Right lung (tissue), 10 donors: ENCODE measurements around the gene PCTP. TPM values are rescaled to one million over a fixed set of nuclear protein-coding genes. Genes with fewer than 3 reads are reported as not detected.
A peak's percentile ranks its signal among the peaks of the same experiment; 100 is the strongest.

Experiments used
- DNase-seq, 2 donors: peaks; one replicate each; pipeline ENCODE4 v3.0.0-alpha.2; 2013
- long read RNA-seq, 8 donors: transcript quantifications; one replicate each; lab custom pipeline, GENCODE V29; 2026
- polyA plus RNA-seq, 5 donors: library from polyadenylated mRNA; unstranded; fragments of 120-200 nt; gene quantifications; one replicate each; pipeline versions ENCODE4 v1.2.1 to v1.2.3, GENCODE V29; 2013; ENCODE audit warnings: inconsistent platforms in 1 of 5, low replicate concordance in 1 of 5; ENCODE audit not compliant: insufficient read length in 5 of 5, insufficient read depth in 1 of 5

The PCTP gene
- polyA plus RNA-seq: 10 to 100 TPM; 21.2 to 22.5 (median 21.4) TPM
- long read RNA-seq, donor 1, transcript PCTP-201 (6 exons, 2,044 nt): major isoform, 9 of 9 reads
- long read RNA-seq, donor 1, partial matches to known transcripts: 0 of 9 reads
- long read RNA-seq, donor 1, other reads (novel, unspliced or antisense): 0 of 9 reads
- long read RNA-seq, donor 2, partial matches to known transcripts: 0 of 5 reads
- long read RNA-seq, donor 2, other reads (novel, unspliced or antisense): 0 of 5 reads
- long read RNA-seq, donor 3, partial matches to known transcripts: 0 of 5 reads
- long read RNA-seq, donor 3, other reads (novel, unspliced or antisense): 0 of 5 reads
- long read RNA-seq, donor 4, partial matches to known transcripts: 0 of 4 reads
- long read RNA-seq, donor 4, other reads (novel, unspliced or antisense): 0 of 4 reads
- long read RNA-seq, donor 5, transcript PCTP-201 (6 exons, 2,044 nt): major isoform, 8 of 21 reads
- long read RNA-seq, donor 5, partial matches to known transcripts: 10 of 21 reads
- long read RNA-seq, donor 5, other reads (novel, unspliced or antisense): 0 of 21 reads
- long read RNA-seq, donor 6, transcript PCTP-201 (6 exons, 2,044 nt): major isoform, 5 of 6 reads
- long read RNA-seq, donor 6, partial matches to known transcripts: 0 of 6 reads
- long read RNA-seq, donor 6, other reads (novel, unspliced or antisense): 0 of 6 reads
- long read RNA-seq, donor 7, transcript PCTP-201 (6 exons, 2,044 nt): major isoform, 12 of 13 reads
- long read RNA-seq, donor 7, partial matches to known transcripts: 0 of 13 reads
- long read RNA-seq, donor 7, other reads (novel, unspliced or antisense): 0 of 13 reads
- long read RNA-seq, donor 8, partial matches to known transcripts: 0 of 1 reads
- long read RNA-seq, donor 8, other reads (novel, unspliced or antisense): 0 of 1 reads

GRCh38 chr17:55750750-55751657, at the start of gene PCTP:
PCTP (plus strand) TSS chr17:55751051; CDS start chr17:55751104, 53 bp downstream.
- DNase-seq: peak; percentile 85 to 86

DNA sequence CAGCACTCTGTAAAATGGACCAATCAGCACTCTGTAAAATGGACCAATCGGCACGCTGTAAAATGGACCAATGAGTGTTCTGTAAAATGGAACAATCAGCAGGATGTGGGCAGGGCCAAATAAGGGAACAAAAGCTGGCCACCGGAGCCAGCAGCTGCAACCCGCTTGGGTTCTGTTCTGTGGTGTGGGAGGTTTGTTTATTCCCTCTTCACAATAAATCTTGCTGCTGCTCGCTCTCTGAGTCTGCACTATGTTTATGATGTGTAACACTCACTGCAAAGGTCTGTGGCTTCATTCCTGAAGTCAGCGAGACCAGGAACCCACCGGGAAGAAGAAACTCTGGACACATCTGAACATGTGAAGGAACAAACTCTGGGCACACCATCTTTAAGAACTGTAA, 48.7 kb upstream of the PCTP start:
- DNase-seq: no peak

GRCh38 chr17:55704401-55704800, 46.5 kb upstream of the PCTP start:
- no peak for DNase-seq

- no peak for DNase-seq
Observed at GRCh38 chr17:55705847-55706246, 45.0 kb upstream of the PCTP start.

DNA sequence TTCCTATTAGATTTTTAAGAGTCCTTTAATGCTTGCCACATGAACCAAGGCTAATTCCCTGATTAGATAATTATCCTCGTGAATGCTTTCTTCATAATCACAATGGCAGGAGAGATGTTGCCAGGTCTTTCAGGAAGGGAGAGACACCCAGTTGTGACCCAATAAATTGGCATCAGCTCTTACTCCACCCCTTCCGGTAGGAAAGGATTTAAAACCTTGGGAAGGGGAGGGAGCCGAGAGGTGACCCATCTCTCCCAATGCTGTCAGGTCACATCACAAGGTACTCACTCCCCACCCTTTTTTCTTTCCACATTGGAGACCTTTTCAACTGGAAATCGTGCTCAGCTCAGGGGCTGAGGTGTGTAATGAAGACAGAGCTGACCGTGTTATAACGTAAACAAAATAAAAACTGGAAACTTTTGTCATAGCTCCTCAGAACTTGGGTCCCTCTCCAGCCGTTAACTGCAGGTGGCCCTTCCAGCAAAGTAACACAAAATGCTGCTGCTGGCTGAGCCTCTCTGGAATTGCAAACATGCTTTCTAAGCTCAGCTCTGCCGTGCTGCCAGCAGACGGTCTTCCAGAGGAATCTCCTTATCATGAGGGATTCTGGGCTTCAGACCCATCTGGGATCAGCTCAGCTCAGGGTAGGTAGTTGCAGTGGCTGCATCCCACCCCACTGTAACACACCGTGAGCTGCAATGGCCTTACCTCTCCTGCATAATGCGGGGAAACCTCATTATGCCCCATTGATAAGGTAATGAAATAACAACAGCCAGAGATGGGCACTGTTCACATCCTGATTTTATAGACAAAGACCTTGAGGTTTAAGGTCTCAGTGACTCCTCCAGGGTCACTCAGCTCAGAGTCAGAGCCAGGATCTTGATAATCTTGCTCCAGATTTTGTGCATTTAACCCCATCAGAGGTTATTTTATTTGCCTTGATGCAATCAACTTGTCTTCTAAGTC, 43.8 kb upstream of the PCTP start:
- no peak for DNase-seq

GRCh38 chr17:55708175-55708974, 42.5 kb upstream of the PCTP start:
- no peak for DNase-seq

GRCh38 chr17:55709440-55709839, 41.4 kb upstream of the PCTP start:
- no peak for DNase-seq

DNA sequence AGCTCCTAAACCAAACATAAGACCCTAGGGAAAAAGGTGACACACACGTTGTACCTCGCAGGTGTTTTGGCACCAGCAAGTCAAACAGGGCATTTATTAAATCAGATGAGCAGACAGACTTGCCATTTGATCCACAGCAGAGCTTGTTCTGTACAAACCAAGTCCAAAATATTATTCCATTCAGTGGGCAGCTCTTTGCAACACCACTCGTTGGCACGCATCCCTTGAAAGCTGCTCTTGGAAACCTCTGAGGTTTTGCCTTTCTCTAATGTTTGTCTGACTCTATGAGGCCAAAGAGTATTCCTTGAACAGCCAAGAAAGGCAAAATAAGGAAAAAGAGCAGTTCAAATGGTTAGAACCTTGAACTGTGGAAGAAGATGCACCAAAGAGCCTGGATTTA, 40.9 kb upstream of the PCTP start:
- no peak for DNase-seq

- DNase-seq: no peak
Observed at GRCh38 chr17:55710410-55710809, 40.4 kb upstream of the PCTP start.

GRCh38 chr17:55710829-55711496, 39.9 kb upstream of the PCTP start:
- no peak for DNase-seq

DNA sequence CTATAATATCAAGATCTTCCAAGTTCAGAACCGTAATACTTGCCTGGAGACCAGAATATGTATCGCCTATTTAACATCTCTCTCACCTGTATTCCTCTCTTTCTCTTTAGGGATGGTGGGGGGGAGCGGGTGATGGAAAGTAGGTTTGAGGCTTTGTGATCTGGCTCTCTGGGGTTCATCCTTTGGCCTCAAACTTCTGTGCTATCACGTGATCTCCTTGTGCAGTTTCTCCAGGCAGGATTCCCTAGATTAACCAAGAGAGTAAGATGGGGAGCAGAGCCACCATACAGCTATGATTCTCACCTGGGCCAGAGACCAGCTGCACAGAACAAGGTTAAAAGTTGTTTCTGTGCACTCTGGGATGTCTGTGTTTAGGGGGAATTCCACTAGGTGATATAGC, 33.4 kb upstream of the PCTP start:
- no peak for DNase-seq

DNA sequence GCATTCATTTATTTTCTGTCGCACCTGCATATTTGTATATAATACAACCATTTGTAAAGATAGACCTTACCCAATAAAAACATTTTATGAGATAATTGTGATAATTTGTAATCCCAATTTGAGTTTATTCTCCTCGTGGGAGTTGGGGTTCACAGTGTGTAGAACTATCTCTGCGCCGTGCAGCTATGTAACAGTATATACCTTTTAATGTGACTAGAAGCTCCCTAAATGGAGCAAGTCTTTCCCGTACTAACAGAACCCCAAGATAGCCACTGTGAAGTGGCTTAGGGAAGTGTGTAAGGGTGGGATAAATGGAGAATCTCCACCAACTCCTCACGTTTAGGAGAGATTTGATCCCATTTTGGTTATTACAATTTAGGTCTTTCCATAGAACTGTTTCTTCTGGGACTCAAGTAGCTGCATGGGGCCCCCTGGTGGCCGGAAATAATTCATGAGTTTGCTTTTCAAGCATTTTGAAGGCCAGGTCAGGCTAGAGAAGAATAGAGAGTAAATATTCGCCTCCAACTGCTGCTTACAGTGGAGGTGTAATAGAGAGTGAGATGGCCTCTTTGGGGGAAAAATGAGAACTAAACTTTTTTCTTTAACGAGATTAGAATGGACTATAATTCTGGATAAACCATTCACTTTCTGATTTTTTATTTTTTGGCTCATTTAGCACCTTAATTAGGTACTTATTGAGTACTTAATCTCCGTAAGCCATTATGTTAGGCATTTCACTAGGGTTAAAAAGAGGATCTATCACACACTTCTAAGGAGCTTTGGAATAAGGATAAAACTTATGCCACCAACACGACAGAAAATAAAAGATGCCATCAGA, 32.7 kb upstream of the PCTP start:
- DNase-seq: no peak

DNA sequence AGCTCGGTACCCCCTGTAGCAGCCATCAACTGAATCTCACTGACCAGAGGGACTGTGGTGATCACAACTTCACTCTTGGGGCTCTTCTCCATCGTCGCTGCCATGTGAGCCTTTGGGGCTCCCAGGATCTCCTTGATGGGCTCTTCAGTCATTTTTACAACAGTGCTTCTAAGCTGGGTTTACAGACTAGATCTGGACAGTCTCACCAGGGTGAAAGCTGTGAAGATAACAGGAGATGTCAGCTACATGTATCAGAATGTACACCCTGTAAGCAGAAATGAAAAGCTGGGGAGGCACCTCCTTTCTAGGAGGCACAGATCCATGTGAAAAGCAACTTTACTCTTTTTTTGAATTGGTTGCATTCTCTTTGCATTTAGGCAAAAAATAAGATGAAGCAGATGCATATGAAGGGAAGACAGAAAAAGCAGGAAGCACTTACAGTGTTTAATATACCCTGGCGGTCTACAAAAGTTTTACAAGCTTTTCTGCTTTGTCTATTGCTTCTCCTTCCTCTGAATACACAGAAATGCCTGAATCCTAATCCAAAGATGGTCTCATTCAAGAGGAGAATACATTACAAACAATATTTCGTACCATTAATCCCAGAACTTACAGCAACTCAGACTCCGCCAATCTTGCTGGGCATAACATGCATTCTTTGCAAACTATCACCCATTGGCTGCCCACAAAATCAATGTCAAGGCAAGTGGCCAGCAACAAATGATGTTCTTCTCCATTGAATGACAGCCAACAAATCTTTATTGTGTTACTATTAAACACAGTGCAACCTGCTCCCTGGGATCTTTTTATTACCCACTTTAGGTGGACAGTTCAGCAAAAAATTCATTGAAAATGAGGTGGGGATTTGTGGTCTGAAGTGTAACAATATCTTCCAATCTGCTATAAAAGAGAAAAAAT, 29.7 kb upstream of the PCTP start:
- DNase-seq: no peak

DNA sequence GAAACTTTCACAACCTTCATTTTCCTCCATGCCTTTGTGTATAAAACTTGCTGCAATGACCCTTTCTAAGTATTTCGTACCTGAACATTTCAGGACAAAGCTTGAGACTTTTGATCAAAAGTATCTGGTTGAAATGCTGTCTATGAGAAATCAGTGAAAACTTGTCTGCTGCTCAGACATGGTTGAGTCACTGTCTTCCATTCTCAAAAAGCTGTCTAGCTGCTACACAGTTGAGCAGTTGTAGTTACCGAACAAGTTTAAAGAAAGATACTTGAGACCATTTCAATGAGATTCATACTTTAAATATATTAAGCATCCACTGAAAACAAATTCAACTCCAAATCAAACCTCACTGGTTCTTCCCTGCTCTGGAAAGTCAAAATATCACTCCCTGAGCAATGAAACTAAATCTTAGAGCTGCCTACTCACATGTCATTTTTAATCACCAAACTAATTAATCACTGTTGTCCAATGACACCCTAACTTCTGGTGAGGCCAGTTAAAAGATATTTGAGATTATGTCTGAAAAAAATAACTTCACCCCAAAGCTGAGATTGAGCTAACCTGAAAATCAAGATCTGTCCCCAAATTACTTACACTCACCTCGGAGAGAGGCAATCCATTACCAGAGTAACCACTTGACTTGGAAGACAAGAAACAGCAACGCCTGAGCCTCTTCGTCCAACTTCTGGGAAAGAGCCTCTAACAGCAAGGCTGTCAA, 28.7 kb upstream of the PCTP start:
- no peak for DNase-seq

DNA sequence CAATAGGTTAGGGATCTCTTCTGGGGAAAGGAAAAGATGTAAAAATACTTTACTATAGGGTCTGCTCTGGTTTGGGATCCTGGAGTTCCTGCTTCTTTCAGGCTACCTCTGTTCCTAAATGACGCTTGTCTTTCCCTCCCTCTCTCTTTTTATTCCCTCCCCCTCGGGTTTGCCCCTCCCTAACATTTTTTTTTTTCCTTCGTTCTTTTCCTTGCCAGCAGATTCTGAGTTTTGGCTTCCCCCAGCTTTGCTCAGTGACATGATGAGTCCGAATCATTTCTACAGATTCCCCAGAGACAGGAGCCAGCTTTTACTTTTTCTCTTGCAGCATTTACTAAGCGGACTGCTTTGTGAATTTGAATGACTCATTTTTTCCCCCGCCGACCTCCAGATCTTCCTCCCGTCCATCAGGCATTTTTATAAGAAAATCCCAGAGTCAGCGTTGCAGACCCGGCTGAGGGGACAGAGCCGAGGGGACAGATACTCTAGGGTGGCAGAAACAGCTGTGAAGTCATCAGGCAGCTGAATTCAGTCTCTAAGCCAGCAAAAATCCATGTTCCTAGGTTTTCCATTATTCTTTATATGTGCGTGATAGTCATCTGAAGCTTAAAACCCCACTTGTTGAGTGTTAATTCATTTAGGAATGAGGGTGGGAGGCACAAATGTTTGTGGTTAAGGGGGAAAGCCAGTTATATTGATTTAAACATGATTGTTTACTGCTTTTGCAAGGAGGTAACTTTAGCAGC, 27.9 kb upstream of the PCTP start, which contains the start of gene TMEM100:
Gene TMEM100, minus strand, starts transcription at position 123 of the 746 bp plus-strand sequence. CDS start 1,794 bp downstream, outside the sequence.
- peak in 1 of 2 donors; percentile 56 for DNase-seq
